ENCODE measurements around the gene CTNNA3.

GRCh38 chr10:66025186-66025585 lies 1670.8 kb downstream of the CTNNA3 start:
- TF ChIP-seq CTCF (conservative IDR thresholded peaks at IDR 0.05 in 1 of 2, IDR thresholded peaks at IDR 0.05 in 1 of 2; ENCODE audit: extremely low read depth in 1 of 2, insufficient read depth in 1 of 2, low read depth in 1 of 2, low read length in 2 of 2) (no peak), EZH2 (IDR thresholded peaks at IDR 0.05; ENCODE audit: borderline replicate concordance, low read length) (no peak)

Measured in mammary epithelial cell (primary cell).